NCI-H1436 (cell line): Measurements from ENCODE around the gene GDPD5.

Source experiments
- DNase-seq: peaks from one replicate; lab custom pipeline; 2025; lab: John Stamatoyannopoulos, UW

GDPD5 gene

GRCh38 chr11:75534259-75535069 is 8.7 kb upstream of the GDPD5 start:
- DNase-seq: no peak

- DNase-seq: no peak
These were observed 8.1 kb upstream of the GDPD5 start for GRCh38 chr11:75533896-75534258.

GRCh38 chr11:75532200-75533048 is 6.7 kb upstream of the GDPD5 start:
- DNase-seq: peak; percentile 66

- DNase-seq: no peak
These were observed 5.6 kb upstream of the GDPD5 start for GRCh38 chr11:75531325-75531724.

GRCh38 chr11:75530577-75530976 is 4.8 kb upstream of the GDPD5 start:
- DNase-seq: no peak

- no peak for DNase-seq
These were observed 2.4 kb upstream of the GDPD5 start for GRCh38 chr11:75527938-75528735.

GRCh38 chr11:75527130-75527529 is 1.4 kb upstream of the GDPD5 start:
- DNase-seq: no peak

- no peak for DNase-seq
These were observed 426 bp upstream of the GDPD5 start for GRCh38 chr11:75526192-75526541.

- no peak for DNase-seq
These were observed 892 bp downstream of the GDPD5 start for GRCh38 chr11:75524665-75525432.

- DNase-seq: no peak
These were observed 1.7 kb downstream of the GDPD5 start for GRCh38 chr11:75523811-75524664.

GRCh38 chr11:75523189-75523588 is 2.6 kb downstream of the GDPD5 start:
- no peak for DNase-seq

GRCh38 chr11:75522286-75523044 is 3.3 kb downstream of the GDPD5 start:
- DNase-seq: no peak

GRCh38 chr11:75520688-75521087 is 5.1 kb downstream of the GDPD5 start:
- no peak for DNase-seq

- DNase-seq: no peak
These were observed 6.7 kb downstream of the GDPD5 start for GRCh38 chr11:75518771-75519653.

- DNase-seq: no peak
These were observed 7.6 kb downstream of the GDPD5 start for GRCh38 chr11:75518204-75518549.

GRCh38 chr11:75516886-75517285 is 8.9 kb downstream of the GDPD5 start:
- DNase-seq: no peak

- DNase-seq: no peak
These were observed 9.6 kb downstream of the GDPD5 start for GRCh38 chr11:75516140-75516539.

GRCh38 chr11:75514596-75514995 is 11.1 kb downstream of the GDPD5 start:
- no peak for DNase-seq

GRCh38 chr11:75513250-75513649 is 12.5 kb downstream of the GDPD5 start:
- no peak for DNase-seq
